ENCODE measurements around the gene ZNF414.
"Not testable (repeated sequence)": the region's sequence is repeated elsewhere in the genome, so short reads cannot be mapped to it uniquely, and the experiment has no call there.

DNA sequence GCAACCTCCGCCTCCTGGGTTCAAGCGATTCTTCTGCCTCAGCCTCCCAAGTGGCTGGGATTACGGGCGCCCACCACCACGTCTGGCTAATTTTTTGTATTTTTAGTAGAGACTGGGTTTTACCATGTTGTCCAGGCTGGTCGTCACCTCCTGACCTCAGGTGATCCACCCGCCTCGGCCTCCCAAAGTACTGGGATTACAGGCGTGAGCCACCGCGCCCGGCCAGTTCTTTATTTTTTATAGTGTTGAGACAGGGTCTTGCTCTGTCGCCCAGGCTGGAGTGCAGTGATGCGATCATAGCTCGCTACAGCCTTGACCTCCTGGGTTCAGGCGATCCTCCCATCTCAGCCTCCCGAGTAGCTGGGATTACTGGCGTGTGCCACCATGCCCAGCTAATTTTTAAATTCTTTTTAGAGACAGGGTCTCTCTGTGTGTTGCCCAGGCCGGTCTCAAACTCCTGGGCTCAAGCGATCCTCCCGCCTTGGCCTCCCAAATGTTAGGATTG is 590 bp upstream of the ZNF414 start:
- TF ChIP-seq, protein P1, sequence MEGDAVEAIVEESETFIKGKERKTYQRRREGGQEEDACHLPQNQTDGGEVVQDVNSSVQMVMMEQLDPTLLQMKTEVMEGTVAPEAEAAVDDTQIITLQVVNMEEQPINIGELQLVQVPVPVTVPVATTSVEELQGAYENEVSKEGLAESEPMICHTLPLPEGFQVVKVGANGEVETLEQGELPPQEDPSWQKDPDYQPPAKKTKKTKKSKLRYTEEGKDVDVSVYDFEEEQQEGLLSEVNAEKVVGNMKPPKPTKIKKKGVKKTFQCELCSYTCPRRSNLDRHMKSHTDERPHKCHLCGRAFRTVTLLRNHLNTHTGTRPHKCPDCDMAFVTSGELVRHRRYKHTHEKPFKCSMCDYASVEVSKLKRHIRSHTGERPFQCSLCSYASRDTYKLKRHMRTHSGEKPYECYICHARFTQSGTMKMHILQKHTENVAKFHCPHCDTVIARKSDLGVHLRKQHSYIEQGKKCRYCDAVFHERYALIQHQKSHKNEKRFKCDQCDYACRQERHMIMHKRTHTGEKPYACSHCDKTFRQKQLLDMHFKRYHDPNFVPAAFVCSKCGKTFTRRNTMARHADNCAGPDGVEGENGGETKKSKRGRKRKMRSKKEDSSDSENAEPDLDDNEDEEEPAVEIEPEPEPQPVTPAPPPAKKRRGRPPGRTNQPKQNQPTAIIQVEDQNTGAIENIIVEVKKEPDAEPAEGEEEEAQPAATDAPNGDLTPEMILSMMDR (IDR thresholded peaks at IDR 0.05; ENCODE audit: poor library complexity) = not testable (repeated sequence)
- not testable (repeated sequence) for TF ChIP-seq EZH2 (IDR thresholded peaks at IDR 0.05; ENCODE audit: borderline replicate concordance); EZH2phosphoT487 (IDR thresholded peaks at IDR 0.05; ENCODE audit: low read depth, severe bottlenecking, unreplicated experiment)

All from hepatocyte (in vitro differentiated cells).